Right hindlimb (tissue), 1 donor: ENCODE results near the gene BMP2K.
A peak's percentile ranks its signal among the peaks of the same experiment; 100 is the strongest.

Experiments used
- DNase-seq: peaks from one replicate; pipeline ENCODE4 v3.0.0-alpha.2; 2018

BMP2K gene

DNA sequence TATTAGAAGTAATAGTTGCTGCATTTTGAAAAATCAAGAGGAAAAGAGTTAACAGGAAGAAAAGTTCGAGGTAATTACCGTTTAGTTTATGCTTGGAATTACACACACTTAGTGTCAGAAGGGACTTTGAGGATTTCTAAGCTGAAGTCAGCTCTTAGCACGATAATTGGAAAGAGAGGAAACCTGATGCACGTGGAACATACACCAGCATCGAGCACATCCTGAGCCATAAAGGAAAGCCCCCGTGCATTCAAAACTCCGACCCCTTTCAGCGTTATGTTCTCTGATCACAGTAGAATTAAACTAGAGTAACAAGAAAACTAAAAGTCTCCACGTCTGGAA is 163.5 kb downstream of the BMP2K start:
- DNase-seq: no peak

DNA sequence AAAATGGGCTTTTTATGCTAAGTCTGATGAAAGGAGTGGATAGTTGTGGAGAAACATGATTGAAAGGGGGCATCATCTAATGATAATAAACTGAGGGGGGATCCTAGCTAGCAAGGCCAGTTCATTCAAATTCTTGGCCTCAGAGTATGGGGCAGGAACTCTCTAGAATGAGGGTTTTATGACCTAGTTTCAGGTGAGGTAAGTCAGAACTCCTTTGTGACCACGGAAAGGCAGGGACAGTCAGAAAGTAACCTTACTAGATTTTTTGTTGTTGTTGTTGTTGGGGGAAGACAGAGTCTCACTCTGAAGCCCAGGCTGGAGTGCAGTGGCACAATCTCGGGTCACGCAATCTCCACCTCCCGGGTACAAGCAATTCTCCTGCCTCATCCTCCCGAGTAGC is 164.6 kb downstream of the BMP2K start:
- no peak for DNase-seq

DNA sequence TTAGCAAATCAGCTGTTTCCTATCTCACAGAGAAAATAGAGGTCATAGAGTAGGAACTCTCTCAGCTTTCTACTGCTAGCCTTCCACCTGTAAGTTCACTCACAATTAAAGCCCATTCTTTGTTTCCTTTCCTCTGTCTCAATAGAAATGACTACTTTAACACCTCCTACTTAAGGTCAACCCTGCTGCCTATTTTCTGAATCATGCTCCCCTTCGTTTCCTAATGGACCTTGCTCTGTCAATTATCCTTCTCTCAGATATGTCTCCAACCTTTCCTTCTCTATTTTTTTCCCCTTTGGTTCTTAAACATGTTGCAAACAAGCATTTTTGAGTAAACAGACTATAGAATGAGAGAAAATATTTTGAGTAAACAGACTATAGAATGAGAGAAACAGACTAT is 168.2 kb downstream of the BMP2K start:
- no peak for DNase-seq

DNA sequence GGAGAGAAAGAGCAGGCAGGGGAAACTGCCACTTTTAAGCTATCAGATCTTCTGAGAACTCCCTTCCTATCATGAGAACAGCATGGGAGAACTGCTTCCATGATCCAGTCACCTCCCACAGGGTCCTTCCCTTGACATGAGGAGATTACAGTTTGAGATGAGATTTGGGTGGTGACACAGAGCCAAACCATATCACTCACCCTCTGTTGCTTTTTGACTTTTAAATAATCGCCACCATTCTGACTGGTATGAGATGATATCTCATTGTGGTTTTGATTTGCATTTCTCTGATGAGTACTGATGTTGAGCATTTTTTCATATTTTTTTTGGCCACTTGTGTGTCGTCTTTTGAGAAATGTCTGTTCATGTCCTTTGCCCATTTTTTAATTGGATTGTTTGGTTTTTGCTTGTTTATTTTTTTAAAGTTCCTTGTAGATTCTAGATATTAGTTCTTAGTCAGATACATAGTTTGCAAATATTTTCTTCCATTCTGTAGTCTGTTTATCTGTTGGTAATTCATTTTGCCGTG is 169.6 kb downstream of the BMP2K start:
- DNase-seq: no peak

DNA sequence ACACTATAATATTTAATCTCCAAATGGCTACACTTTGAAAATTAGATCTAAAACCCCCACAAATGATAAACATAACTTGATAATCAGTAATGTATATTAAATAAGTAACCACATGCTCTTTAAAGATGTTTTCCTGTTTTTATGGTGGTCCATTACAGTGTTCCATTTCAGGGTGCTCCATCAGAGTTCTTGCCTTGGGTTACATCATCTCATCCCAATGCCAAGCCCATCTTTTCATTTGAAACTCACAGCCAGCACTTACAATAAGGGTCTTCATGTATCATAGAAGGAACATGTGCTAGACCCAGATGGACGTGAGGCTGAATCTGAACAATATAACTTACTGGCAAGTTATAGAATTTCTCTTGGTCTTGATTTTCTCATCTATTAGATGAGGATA is 173.6 kb downstream of the BMP2K start:
- no peak for DNase-seq

DNA sequence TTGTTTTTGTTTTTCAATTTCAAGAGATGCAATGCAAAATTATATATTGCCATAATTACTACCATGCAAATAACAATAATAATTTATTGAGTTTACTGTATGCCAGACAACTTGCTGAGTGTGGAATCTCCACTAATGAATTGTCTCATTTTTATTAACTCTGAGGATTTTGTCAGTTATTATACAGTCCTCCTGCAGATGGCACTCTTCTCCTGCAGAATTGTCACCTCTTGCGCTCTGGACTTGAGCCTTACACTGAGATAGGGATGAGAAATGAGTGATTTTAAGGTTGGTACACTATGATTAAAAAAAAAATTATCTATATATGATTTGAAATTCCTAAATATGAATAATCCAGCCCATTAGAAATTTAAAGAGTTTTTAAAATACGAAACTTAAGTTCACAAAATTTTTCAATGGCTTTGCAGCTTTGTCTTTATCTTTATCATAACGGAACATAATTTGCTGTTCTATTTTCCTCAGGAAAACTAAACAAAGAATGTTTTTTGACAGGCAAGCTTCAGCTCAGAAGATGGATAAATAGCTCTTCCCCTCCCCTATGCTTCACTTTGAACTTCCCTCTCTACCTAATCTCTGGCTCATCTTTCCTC is 175.8 kb downstream of the BMP2K start:
- peak; percentile 30 for DNase-seq

DNA sequence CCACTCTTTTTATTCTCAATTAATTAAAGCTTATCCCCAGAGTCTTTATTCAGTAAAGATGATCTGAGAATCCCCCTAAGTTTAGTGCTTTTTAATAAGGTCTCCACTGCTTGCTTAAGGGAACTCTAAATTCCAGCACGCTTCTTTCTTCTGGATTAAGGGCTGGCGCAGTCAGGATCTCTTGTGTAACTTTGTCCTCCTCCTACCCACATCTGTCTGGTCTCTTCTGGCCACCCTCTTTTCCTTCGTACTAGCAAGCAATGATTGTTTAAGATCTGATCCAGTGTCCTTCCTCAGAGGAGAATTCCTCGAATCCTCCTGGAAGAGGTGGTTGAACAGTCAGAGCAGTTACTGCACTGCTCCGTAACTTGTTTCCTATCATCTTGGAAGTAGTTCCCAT is 177.1 kb downstream of the BMP2K start:
- DNase-seq: no peak

DNA sequence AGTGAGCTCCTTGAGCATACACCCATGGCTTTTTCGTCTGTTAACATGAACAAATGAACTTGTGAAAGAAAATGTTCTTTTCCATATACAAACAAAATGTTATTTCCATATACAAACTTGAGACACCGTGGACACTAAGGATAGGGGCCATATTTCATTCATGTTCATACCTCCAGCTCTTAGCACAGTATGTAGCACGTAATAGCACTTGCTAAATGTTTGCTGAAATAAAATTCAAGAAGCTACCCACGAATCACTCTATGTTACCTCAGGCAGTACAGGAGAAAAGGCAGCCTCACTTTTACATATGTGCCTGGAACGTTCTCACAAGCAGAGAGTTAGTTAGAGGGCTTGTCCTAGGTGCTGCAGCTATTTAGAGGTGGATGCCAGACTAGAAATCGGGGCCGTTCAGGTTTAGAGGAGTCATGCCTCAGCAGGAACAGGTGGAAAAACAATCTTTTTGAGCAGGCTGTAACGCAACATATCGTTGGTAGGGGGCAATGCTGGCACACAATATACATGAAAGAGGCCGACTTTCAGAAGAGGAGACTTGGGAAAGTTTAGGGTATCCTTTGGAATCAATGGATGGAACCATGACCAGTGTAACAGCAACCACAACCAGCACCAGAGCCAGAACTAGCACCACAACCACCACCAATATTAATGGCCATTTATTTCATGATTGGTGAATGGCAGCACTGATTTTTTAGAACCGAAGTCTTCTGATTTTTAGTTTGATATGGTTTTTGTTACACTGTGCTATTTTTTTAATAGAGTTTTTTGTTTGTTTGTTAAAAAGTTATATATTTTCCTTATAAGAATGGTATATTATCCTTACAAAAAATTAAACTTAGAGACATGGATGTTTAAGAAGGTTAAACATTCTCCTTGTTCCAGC is 177.9 kb downstream of the BMP2K start:
- DNase-seq: peak; percentile 22

DNA sequence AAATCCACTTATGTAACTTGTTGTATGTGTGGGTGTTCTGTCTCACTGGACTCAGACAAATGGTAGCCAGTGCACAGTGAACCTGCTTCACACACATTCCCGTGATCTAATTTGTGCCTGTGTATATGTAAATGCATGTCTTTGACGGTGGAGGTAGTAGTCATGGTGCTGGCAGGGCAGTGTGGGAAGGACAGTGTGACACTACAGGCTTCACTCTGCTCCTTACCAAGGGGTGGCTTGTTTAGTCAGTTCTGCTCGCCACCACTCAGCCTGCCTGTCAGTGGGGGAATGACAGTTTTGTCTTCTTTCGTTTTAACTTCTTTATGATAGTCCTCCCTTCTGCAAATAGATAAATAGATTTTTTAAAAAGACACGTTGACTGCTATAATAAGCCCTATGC is 180.8 kb downstream of the BMP2K start:
- DNase-seq: no peak

DNA sequence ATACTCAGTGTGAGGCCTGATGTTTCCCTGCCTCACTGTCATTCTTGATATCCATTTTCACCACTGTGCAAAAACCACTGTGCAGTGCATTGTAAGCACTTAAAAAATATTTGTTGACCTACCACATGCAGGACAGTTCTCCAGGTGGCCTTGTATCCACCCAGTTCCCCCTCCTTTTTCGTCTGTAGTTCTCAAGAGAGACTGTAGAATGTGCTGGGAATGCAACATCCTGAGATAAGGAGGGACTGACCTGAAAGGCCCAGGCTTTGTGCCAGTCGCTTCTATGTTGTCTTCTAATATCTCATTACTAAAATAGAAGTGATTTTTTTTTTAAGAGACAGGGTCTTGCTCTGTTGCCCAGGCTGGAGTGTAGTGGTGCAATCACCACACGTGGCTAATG is 184.8 kb downstream of the BMP2K start:
- no peak for DNase-seq
